COR-L47 (cell line): ENCODE data around the gene FAM83G.
"Not testable (repeated sequence)": the region's sequence is repeated elsewhere in the genome, so short reads cannot be mapped to it uniquely, and the experiment has no call there.

Experiments
- DNase-seq: peaks from one replicate; lab custom pipeline; 2025; lab: John Stamatoyannopoulos, UW

Gene FAM83G

GRCh38 chr17:18954321-18954720, 50.2 kb downstream of the FAM83G start:
- DNase-seq: no peak

DNA sequence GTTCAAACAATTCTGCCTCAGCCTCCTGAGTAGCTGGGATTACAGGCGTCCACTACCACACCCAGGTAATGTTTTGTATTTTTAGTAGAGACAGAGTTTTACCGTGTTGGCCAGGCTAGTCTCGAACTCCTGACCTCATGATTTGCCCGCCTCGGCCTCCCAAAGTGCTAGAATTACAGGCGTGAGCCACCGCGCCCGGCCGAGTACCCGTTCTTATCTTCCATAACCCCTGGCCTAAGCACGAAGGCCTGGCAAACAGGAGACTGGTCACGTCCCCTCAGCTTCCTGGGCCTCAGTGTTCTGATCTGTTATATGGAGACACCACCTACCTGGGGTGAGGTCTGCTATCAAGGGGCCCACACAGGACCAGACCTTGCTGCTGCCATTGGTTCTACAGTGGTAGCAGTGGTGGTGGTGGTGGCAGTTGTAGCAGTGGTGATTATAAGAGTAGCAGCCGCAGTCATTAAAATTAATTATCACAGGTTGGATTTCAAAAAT, 51.3 kb downstream of the FAM83G start:
- DNase-seq: no peak

- DNase-seq: no peak
Measured at GRCh38 chr17:18951941-18952842, 52.4 kb downstream of the FAM83G start, which contains the start of gene SLC5A10. TSS of gene SLC5A10 (plus strand) at chr17:18952165. CDS start at chr17:18952206, 41 bp downstream.

GRCh38 chr17:18950944-18951905, 53.3 kb downstream of the FAM83G start:
- DNase-seq: no peak

GRCh38 chr17:18950346-18950745, 54.2 kb downstream of the FAM83G start:
- no peak for DNase-seq

DNA sequence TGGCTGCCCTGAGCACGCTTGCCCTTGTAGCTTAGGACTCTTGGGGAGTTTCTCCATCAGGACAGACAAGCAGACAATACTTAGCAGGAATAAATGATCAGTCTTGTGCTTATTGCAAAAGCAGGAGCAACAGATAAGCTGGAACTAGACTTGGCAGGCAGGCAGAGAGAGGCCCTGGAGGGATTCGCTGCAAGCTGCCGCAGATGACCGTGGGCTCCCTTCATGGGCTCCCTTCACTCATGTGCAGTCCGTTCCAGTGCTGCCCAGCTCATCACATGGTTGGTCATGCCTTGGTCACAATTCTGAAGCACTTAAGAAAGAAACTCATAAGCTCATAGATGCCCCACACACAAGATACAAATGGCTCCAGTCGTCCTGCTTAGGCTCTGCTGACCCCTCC, 55.0 kb downstream of the FAM83G start:
- DNase-seq: no peak

DNA sequence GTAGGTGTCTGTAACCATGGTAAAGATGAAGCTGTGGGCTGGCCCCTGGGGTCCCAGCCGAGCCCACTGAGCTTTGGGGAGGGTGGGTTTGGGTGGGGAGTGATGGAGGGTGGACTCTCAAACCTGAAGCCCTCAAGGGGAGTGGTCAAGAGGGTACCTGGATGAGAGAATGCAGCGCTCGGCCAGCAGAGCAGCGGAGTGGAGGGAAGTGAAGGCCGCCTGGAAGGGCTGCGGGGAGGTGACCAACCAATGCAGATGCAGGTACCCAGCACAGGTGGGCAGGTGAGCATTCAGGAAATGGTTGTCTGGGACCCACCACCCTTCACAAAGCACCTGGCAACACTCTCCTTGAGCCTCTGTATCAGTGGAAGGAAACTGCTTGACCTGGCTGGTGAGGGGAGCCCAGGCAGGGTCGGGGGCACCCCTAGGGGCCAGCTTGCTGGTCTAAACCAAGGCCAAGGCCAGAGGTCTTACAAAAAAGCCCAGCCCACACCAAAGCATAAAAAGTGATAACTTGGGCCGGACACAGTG, 56.0 kb downstream of the FAM83G start:
- no peak for DNase-seq

- no peak for DNase-seq
Measured at GRCh38 chr17:18947866-18948265, 56.7 kb downstream of the FAM83G start.

DNA sequence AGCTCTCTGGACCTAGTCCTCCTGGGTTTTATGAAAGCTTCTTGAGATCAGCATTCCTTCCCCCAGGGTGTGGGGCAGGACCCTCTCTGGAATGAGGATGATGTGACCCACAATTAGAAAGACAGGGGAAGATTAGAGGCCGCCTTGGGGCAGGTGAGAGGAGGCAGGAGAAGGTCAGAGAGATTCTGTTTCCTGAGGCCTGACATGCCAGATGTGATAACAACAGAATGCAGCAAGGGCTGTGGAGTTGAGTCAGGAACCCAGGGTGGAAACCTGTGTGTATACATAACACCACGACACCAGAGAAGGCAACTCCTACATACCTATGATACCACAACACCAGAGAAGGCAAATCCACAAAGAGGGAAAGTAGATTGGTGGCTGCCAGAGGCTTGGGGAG, 58.0 kb downstream of the FAM83G start:
- no peak for DNase-seq

DNA sequence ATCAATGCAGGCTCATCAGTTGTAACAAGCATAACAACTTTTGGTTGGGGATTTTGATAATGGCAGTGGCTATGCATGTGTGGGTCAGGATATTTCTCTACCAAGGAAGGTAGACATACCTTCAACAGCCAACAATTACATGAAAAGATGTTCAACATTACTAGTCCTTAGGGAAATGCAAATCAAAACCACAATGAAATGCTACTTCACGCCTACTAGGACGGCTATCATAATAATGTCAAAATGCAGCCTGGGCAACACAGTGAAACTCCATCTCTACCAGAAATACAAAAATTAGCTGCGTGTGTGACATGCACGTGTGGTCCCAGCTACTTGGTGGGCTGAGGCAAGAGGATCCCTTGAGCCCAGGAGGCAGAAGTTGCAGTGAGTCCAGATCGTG, 59.9 kb downstream of the FAM83G start:
- no peak for DNase-seq

- no peak for DNase-seq
Measured at GRCh38 chr17:18938692-18939023, 65.9 kb downstream of the FAM83G start.

DNA sequence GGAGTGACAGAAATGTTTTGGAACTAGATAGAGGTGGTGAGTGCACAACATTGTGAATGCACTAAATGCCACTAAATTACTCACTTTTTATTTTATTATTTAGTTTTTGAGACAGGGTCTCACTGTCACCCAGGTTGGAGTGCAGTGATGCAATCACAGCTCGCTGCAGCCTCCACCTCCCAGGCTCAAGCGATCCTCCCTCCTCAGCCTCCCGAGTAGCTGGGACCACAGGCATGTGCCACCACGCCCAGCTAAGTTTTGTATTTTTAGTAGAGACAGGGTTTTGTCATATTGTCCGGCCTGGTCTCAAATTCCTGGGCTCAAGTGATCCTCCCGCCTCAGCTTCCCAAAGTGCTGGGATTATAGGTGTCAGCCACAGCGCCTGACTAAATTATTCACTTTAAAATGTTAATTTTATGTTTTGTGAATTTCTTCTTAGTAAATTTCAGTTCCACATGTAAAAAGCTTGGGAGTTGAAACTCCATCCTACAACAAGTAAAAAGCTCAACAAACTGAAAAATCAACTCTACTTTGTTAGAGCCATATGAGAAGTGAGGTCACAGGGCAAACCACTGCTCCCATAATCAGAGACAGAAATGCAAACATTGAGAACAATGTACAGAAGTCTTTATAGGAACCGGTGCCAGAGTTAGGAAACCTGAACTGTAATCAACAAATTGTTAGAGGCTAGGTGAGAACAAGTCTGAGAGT, 66.4 kb downstream of the FAM83G start:
- no peak for DNase-seq

- no peak for DNase-seq
Measured at GRCh38 chr17:18933102-18934058, 71.2 kb downstream of the FAM83G start.

DNA sequence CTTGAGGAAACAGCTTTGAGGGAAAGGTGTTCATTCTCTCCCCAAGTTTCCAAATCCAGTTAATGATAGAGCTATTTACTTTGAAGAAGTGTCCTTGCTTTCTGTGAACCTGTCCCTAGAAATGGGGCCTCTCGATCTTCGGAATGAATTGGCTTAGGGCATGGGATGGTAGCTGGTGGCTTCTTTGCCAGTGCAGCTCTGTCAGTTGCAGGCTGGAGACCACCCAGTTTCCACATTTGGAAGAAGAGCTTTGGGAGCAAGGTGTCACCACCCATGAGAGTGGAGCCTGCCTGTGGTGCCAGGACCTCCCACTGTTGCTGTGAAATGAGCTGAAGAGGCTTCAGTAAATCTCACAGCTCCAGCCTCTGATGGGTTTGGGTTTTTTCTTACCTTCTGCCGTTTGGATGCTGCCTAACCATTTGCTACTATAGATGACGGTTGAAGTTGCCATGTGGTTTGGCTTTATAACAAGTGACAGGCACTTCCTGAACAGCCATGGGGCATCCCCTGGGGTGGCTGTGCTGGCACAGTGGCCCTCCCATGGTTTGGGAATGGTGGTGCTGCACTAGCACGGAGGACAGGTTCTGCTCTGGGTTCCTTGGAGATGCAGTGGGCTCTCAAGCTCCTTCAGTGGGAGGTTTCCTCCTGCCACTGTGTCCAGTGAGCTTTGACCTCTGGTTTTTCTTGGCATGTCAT, 72.1 kb downstream of the FAM83G start:
- DNase-seq: no peak

DNA sequence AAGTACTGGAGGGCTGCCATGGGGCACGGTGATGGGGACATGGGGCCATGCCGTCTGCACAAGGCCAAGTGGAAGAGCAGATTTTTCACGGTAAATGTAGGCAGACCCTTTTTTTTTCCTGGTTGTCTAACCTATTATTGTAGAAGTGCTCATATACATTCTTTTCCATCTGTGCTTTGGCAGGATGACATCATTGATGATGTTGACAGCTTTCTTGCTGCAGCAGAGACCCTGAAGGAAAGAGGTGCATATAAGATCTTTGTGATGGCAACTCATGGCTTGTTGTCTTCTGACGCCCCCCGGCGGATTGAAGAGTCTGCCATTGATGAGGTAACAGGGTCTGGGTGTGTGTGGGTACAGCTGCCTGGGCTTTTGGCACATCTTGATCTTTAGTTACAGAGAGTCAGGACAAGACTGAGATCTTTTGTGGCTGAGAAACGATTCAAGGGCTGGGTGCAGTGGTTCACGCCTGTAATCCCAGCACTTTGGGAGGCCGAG, 75.9 kb downstream of the FAM83G start:
- no peak for DNase-seq

DNA sequence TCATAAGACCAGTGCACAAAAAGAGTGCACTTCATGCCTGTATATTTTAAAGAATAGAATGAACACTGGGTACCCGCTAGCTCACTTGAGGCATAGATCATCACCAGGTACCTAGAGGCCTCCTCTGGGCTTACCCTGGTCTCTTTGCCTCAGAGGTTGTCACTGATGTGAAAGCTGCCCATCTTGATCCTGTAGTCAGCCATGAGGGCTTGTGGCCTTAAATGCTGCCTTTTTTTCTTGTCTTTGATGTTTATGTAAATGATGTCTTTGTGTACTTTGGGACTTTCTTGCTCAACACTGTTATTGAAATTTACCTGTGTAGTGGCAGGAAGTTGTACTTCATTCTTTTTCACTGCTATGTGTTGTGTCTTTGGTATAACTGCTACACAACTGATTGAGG, 79.4 kb downstream of the FAM83G start:
- no peak for DNase-seq

GRCh38 chr17:18922596-18922995, 82.0 kb downstream of the FAM83G start:
- DNase-seq: not testable (repeated sequence)

DNA sequence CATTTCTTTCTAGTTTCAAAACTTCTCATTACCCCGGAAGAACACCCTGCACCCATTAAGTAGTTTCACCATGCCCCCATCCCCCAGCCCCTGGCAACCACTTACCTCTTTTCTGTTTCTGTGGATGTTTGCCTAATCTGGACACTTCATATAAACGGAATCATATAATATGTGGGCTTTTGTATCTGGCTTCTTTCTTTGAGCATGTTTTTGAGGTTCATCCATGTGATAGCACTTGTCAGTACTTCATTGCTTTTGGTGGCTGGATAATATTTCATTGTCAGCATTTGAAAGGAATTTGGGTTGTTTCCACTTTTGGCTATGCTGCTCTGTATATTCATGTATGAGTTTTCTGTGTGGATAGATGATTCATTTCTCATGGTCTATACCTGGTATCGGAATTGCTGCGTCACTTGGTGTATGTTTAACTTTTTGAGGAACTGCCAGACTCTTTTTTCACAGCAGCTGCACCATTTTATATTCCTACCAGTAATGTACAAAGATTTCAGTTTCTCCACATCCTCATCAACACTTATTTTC, 82.6 kb downstream of the FAM83G start:
- DNase-seq: no peak

DNA sequence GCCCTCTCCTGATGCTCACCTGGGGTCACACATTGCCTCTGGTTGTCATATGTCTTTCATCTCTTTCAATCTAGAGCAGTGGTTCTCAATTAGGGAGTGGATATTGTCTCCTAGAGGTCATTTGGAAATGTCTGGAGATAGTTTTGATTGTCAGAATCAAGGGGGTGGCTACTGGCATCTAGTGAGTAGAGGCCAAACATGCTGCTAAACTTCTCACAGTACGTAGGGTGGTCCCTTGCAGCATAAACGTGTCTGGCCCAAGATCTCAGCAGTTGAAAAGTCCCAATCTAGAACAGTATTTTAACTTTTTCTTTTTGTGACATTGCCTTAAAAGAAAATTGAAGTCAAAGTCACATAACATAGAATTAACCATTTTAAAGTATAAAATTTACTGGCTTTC, 83.1 kb downstream of the FAM83G start:
- DNase-seq: no peak
